Common myeloid progenitor, CD34-positive (primary cell): ENCODE results near the gene HYAL3.

Experiments used
- CTCF ChIA-PET: fragments of 350-600 bp; sonication (Branson Sonifier 250); formaldehyde crosslinking; loops from one replicate; lab custom pipeline; 2021; ENCODE audit warnings: antibody characterized with exemption; lab: Charles Lee
- POLR2A ChIA-PET: fragments of 350-600 bp; sonication (Branson Sonifier 250); formaldehyde crosslinking; loops from one replicate; lab custom pipeline; 2021; ENCODE audit warnings: antibody characterized with exemption; lab: Charles Lee
- DNase-seq, 3 donors: peaks; one replicate each; pipeline versions ENCODE4 v3.0.0 to v3.0.0-alpha.2; 2013
- H3K27ac ChIP-seq, 2 experiments: 1 replicate in 1 of 2; 2 replicates in 1 of 2; pipeline ENCODE4 v1.7.0; 2013; ENCODE audit warnings: inconsistent platforms in 2 of 2, low read length in 2 of 2, mild to moderate bottlenecking in 2 of 2, low read depth in 1 of 2, moderate library complexity in 1 of 2; ENCODE audit not compliant: severe bottlenecking in 2 of 2, insufficient read depth in 1 of 2, poor library complexity in 1 of 2
- H3K27me3 ChIP-seq, 5 experiments: replicated peaks in 2 of 5; 1 replicate in 3 of 5; 2 replicates in 2 of 5; pipeline versions ENCODE4 v1.6.1 to v1.7.0; 2013; ENCODE audit warnings: low read length in 4 of 5, mild to moderate bottlenecking in 2 of 5, moderate library complexity in 2 of 5, inconsistent platforms in 1 of 5; ENCODE audit not compliant: insufficient read depth in 5 of 5, control insufficient read depth in 4 of 5
- H3K36me3 ChIP-seq, 4 experiments: 1 replicate in 2 of 4; 2 replicates in 2 of 4; pipeline versions ENCODE4 v1.6.1 to v1.7.0; 2013; ENCODE audit warnings: low read length in 3 of 4, control low read depth in 1 of 4, mild to moderate bottlenecking in 1 of 4; ENCODE audit not compliant: control insufficient read depth in 4 of 4, insufficient read depth in 4 of 4
- H3K4me1 ChIP-seq, 4 experiments: 1 replicate in 3 of 4; 2 replicates in 1 of 4; pipeline versions ENCODE4 v1.6.1 to v1.7.1; 2013; ENCODE audit warnings: low read length in 3 of 4, mild to moderate bottlenecking in 3 of 4, control low read depth in 1 of 4, inconsistent platforms in 1 of 4, moderate library complexity in 1 of 4; ENCODE audit not compliant: control insufficient read depth in 4 of 4, insufficient read depth in 4 of 4; ENCODE audit errors: control extremely low read depth in 1 of 4
- H3K4me3 ChIP-seq, 7 experiments: 1 replicate in 4 of 7; 2 replicates in 3 of 7; pipeline versions ENCODE4 v1.5.1 to v1.7.0; 2013; ENCODE audit warnings: mild to moderate bottlenecking in 7 of 7, low read length in 6 of 7, moderate library complexity in 6 of 7, inconsistent platforms in 2 of 7, low read depth in 2 of 7, control low read depth in 1 of 7; ENCODE audit not compliant: insufficient read depth in 4 of 7, control insufficient read depth in 1 of 7; ENCODE audit errors: extremely low read depth in 1 of 7
- H3K9me3 ChIP-seq, 5 experiments: 1 replicate in 4 of 5; 2 replicates in 1 of 5; pipeline versions ENCODE4 v1.6.1 to v1.7.1; 2013; ENCODE audit warnings: low read length in 4 of 5, mild to moderate bottlenecking in 2 of 5, inconsistent platforms in 1 of 5, low read depth in 1 of 5, moderate library complexity in 1 of 5; ENCODE audit not compliant: control insufficient read depth in 4 of 5, insufficient read depth in 2 of 5; ENCODE audit errors: control extremely low read depth in 1 of 5
- WGBS: methylation state at CpG from one replicate; pipeline ENCODE4 v1.1.5; 2013; ENCODE audit not compliant: insufficient coverage; 5-methylcytosine and 5-hydroxymethylcytosine counted together

Gene HYAL3

DNA sequence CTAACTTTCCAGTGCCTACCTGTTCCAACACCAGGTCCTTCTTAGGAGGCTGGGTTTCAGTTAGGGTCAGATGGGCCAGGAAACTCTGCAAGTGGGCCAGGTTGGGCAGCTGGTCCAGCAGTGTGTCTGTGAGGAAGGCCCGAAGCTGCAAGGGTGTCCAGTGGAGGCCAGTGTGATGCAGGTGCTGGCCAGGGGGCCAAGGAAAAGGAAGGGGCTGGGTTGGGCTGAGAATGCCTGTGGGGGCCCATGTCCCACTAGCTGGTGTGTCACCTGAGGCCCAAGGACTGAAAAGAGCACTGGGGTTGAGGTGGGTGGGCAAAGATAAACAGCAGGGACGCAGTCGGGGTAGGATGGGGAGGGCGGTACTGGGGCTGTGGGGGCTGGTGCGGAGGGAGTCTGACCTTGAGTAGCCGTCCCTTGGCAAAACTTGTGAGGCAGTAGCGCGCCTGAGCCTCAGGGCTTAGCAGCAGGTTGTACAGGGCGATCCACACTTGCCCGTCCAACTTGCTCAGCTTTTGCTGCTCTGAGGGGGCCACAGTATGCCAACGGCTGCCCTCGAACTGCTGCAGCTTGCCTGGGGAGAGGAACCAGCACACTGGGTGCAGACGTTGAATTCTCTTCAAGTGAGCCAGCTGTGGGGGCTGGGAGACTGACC is 42.9 kb upstream of the HYAL3 start:
- H3K36me3 ChIP-seq: no peaks in the 10 kb centered on the region
- peaks cover 12 to 74% (median 67%) of the 10 kb centered on the region in 4 experiments for H3K4me1 ChIP-seq
- WGBS: 93% methylated on average over 12 of the region's 13 CpGs
- ChIA-PET POLR2A (interaction anchor here (1.8 kb wide), 1 partner anchor 13 kb away, joined by 7 read pairs; no protein-coding TSS in a partner anchor), CTCF (interaction anchor here (0.8 to 3.3 kb wide), 2 partner anchors 11 to 152 kb away, joined by 3 to 18 read pairs; no protein-coding TSS in a partner anchor)
- DNase-seq: no peak
- H3K9me3 ChIP-seq: no peaks in the 10 kb centered on the region
- H3K27me3 ChIP-seq: no peaks in the 10 kb centered on the region
- no peak overlapping the region for H3K27ac ChIP-seq
- peak overlapping the region in 1 of 7 experiments; percentile 89 for H3K4me3 ChIP-seq

DNA sequence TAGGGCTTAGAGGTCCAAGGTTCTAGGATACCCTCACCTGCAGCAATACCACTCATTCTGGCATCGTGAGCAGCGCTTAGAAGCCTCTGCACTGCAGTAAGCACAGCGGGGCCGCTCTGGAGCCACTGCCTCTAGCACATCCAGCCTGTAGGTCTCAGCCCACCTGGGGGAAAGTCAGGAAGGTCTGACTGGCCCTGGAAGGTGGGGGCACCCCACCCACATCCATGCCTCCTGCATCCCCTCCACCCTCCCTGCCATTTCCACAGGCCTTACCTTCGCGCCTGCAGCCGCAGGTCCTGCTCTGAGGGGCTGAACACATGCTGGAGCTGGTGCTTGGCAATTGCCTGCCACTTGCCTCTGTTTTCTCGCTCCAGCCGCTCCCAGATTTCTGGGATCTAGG is 42.3 kb upstream of the HYAL3 start:
- H3K4me1 ChIP-seq: peaks cover 12 to 75% (median 72%) of the 10 kb centered on the region in 4 experiments
- H3K9me3 ChIP-seq: no peaks in the 10 kb centered on the region
- no peaks in the 10 kb centered on the region for H3K27me3 ChIP-seq
- ChIA-PET POLR2A (interaction anchor here (0.7 to 1.8 kb wide), 2 partner anchors 8 to 13 kb away, joined by 3 to 7 read pairs; no protein-coding TSS in a partner anchor), CTCF (interaction anchor here (0.7 to 6.0 kb wide), 3 partner anchors 8 to 152 kb away, joined by 3 to 51 read pairs (median 3); partner anchors contain the start of genes CYB561D2 and NPRL2)
- WGBS: 100% methylated on average over 1 of the region's 9 CpGs
- peak overlapping the region in 4 of 7 experiments; percentile 62 to 89 (median 80) for H3K4me3 ChIP-seq
- peak overlapping the region in 1 of 2 experiments; percentile 97 for H3K27ac ChIP-seq
- DNase-seq: no peak
- peaks cover 0 to 2% (median under 1%) of the 10 kb centered on the region in 4 experiments for H3K36me3 ChIP-seq

DNA sequence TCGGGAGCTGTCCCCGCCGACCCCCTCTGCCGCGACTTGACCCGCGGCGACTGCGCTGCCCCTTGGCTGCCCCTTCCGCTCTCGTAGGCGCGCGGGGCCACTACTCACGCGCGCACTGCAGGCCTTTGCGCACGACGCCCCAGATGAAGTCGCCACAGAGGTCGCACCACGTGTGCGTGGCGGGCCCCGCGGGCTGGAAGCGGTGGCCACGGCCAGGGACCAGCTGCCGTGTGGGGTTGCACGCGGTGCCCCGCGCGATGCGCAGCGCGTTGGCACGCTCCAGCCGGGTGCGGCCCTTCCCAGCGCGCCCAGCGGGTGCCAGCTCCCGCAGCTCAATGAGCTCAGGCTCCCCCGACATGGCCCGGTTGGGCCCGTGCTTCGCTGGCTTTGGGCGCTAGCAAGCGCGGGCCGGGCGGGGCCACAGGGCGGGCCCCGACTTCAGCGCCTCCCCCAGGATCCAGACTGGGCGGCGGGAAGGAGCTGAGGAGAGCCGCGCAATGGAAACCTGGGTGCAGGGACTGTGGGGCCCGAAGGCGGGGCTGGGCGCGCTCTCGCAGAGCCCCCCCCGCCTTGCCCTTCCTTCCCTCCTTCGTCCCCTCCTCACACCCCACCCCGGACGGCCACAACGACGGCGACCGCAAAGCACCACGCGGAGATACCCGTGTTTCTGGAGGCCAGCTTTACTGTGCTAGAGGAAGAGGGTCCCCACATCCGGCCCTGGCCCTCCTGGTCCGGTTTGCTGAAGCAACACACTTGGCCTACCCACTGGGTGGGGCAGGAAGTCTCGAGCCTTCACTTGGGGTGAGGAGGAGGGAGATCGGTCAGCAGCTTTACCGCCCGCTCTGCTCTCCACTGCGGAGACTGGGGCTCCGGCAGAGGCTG is 41.5 kb upstream of the HYAL3 start, which contains the start of gene RASSF1:
Gene RASSF1, minus strand, starts transcription at position 389 of the 882 bp plus-strand sequence. Its CDS starts 31 bp downstream, at position 358.
- POLR2A ChIA-PET: interaction anchor here (0.5 to 1.8 kb wide), 3 partner anchors 9 to 1656 kb away, joined by 3 to 7 read pairs (median 4); no protein-coding TSS in a partner anchor
- CTCF ChIA-PET: interaction anchor here (0.7 to 6.0 kb wide), 6 partner anchors 8 to 87 kb away, joined by 3 to 51 read pairs (median 3); partner anchors contain the start of genes CYB561D2 and NPRL2

DNA sequence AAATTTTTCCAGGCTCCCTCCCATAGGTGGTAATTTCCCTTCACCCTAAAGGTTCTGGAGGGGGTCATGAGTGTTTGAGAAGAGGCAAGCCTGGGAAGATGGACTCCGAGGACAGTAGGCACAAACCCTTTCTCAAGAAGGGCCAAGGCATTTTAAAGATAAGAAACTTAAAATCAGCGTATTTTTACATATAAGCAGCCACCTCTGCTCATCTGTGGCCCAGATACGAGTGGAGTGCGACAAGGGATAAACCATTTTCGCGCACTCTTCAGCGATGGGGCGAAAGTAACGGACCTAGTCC is 40.9 kb upstream of the HYAL3 start:
- Histone ChIP-seq H3K27me3 (no peaks in the 10 kb centered on the region), H3K9me3 (no peaks in the 10 kb centered on the region), H3K4me3 (peak overlapping the region; percentile 42 to 91 (median 73)), H3K27ac (peak overlapping the region in 1 of 2 experiments; percentile 97), H3K36me3 (peaks cover 0 to 13% (median 7%) of the 10 kb centered on the region in 4 experiments), H3K4me1 (peaks cover 15 to 75% (median 70%) of the 10 kb centered on the region in 4 experiments)
- 0% methylated on average over 9 of the region's 9 CpGs for WGBS
- no peak for DNase-seq
- ChIA-PET CTCF (interaction anchor here (0.9 to 6.0 kb wide), 5 partner anchors 9 to 88 kb away, joined by 3 to 51 read pairs (median 3); partner anchors contain the start of genes CYB561D2 and NPRL2), POLR2A (interaction anchor here (0.5 kb wide), 1 partner anchor 1656 kb away, joined by 4 read pairs; no protein-coding TSS in a partner anchor)

More for the DNA sequence above, 41.5 kb upstream of the HYAL3 start, which contains the start of gene RASSF1:
- peak within 1 kb of the TSS; percentile 93 to 97 for H3K27ac ChIP-seq
- peak within 1 kb of the TSS; percentile 42 to 91 (median 73) for H3K4me3 ChIP-seq
- WGBS: 0% methylated on average over 77 of the region's 85 CpGs
- no peaks in the 10 kb centered on the region for H3K27me3 ChIP-seq
- peak in 2 of 3 donors; percentile 70 to 79 for DNase-seq
- peaks cover 0 to 11% (median 7%) of the 10 kb centered on the region in 4 experiments for H3K36me3 ChIP-seq
- no peaks in the 10 kb centered on the region for H3K9me3 ChIP-seq
- peaks cover 16 to 75% (median 74%) of the 10 kb centered on the region in 4 experiments for H3K4me1 ChIP-seq

DNA sequence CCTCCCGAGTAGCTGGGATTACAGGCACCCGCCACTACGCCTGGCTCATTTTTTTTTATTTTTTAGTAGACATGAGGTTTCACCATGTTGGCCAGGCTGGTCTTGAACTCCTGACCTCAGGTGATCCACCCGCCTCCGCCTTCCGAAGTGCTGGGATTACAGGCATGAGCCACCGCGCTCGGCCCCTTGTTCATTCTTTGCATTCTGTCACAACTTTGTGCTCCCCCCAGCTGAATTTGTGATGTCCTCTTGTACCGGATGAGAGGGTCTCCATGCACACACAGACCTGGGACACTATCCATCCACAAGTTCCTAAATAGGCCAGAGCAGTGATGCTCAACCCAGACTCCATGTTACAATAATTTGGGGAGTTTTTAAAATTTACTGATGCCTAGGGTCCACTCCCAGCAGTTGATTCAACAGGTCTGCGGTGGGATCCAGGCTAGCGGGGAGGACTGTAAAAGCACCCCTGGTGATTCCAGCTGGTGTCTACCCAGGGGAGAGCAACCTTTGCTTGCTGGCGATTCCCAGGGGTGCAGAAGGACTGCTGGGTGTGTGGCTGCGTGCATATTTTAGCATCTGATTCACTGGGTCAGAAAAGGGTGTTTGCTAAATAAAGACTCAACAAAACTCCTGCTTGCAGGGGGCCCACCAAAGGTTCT is 40.4 kb upstream of the HYAL3 start:
- no peak for DNase-seq
- peak overlapping the region; percentile 93 to 97 for H3K27ac ChIP-seq
- ChIA-PET CTCF (interaction anchor here (0.9 to 6.0 kb wide), 3 partner anchors 9 to 30 kb away, joined by 3 to 51 read pairs (median 3); partner anchors contain the start of genes CYB561D2 and NPRL2), POLR2A (interaction anchor here (0.5 to 3.6 kb wide), 3 partner anchors 11 to 1657 kb away, joined by 4 to 31 read pairs (median 4); partner anchors contain the start of gene TUSC2)
- H3K36me3 ChIP-seq: peaks cover 0 to 15% (median 9%) of the 10 kb centered on the region in 4 experiments
- 39% methylated on average over 11 of the region's 14 CpGs for WGBS
- H3K27me3 ChIP-seq: no peaks in the 10 kb centered on the region
- peak overlapping the region in 6 of 7 experiments; percentile 56 to 91 (median 83) for H3K4me3 ChIP-seq
- peaks cover 15 to 73% (median 69%) of the 10 kb centered on the region in 4 experiments for H3K4me1 ChIP-seq
- no peaks in the 10 kb centered on the region for H3K9me3 ChIP-seq

- CTCF ChIA-PET: interaction anchor here (1.0 to 6.0 kb wide), 4 partner anchors 10 to 213 kb away, joined by 4 to 51 read pairs (median 13); partner anchors contain the start of genes CYB561D2, HYAL3, NAA80 and NPRL2
- Histone ChIP-seq H3K36me3 (peaks cover 0 to 22% (median 16%) of the 10 kb centered on the region in 4 experiments), H3K27ac (peak overlapping the region; percentile 93 to 97), H3K4me3 (peak overlapping the region in 6 of 7 experiments; percentile 2 to 91 (median 83)), H3K4me1 (peaks cover 15 to 78% (median 75%) of the 10 kb centered on the region in 4 experiments), H3K27me3 (no peaks in the 10 kb centered on the region), H3K9me3 (no peaks in the 10 kb centered on the region)
- WGBS: 3% methylated on average over 4 of the region's 5 CpGs
- POLR2A ChIA-PET: interaction anchor here (0.7 to 3.6 kb wide), 2 partner anchors 11 to 44 kb away, joined by 4 to 31 read pairs; partner anchors contain the start of gene TUSC2
- DNase-seq: peak in 2 of 3 donors; percentile 64 to 71
These were observed 39.8 kb upstream of the HYAL3 start for GRCh38 chr3:50338965-50339364.
